ENCODE measurements around the gene FAM216B. TPM values are rescaled to one million over a fixed set of nuclear protein-coding genes. Genes with fewer than 3 reads are reported as not detected.

Gene FAM216B
- polyA plus RNA-seq, 1 of the 3 experiments (the other 2 are of a cell fraction) = not detected

- TF ChIP-seq, protein P1, sequence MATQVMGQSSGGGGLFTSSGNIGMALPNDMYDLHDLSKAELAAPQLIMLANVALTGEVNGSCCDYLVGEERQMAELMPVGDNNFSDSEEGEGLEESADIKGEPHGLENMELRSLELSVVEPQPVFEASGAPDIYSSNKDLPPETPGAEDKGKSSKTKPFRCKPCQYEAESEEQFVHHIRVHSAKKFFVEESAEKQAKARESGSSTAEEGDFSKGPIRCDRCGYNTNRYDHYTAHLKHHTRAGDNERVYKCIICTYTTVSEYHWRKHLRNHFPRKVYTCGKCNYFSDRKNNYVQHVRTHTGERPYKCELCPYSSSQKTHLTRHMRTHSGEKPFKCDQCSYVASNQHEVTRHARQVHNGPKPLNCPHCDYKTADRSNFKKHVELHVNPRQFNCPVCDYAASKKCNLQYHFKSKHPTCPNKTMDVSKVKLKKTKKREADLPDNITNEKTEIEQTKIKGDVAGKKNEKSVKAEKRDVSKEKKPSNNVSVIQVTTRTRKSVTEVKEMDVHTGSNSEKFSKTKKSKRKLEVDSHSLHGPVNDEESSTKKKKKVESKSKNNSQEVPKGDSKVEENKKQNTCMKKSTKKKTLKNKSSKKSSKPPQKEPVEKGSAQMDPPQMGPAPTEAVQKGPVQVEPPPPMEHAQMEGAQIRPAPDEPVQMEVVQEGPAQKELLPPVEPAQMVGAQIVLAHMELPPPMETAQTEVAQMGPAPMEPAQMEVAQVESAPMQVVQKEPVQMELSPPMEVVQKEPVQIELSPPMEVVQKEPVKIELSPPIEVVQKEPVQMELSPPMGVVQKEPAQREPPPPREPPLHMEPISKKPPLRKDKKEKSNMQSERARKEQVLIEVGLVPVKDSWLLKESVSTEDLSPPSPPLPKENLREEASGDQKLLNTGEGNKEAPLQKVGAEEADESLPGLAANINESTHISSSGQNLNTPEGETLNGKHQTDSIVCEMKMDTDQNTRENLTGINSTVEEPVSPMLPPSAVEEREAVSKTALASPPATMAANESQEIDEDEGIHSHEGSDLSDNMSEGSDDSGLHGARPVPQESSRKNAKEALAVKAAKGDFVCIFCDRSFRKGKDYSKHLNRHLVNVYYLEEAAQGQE (IDR thresholded peaks at IDR 0.05; ENCODE audit: low read depth, low read length) = no peak
- TF ChIP-seq ELF1 (IDR thresholded peaks at IDR 0.05) (no peak), TCF12 (IDR thresholded peaks at IDR 0.05) (no peak)
These were observed 30.6 kb upstream of the FAM216B start (continued) for GRCh38 chr13:42750794-42751193.

DNA sequence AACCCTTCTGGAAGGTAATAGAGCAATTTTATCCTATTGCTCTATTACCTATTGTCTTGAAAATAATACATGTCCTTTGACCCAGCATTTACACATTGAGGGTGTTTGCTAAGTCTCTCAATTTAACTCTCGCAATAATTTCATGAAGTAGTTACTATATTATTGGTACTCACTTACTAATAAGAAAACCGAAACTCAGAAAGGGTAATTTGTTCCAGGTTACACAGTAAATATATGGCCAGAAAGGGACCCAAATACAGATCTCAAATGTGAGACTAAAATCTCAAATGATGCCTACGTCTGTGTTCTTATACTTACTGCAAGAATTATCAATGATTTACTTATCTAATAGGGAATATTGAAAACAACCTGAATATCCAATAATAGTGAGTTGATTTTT, 29.7 kb upstream of the FAM216B start:
- Histone ChIP-seq H3K27ac (ENCODE audit: low read depth in 2 of 2, low read length in 1 of 2) (no peak overlapping the region), H2AFZ (ENCODE audit: low read depth) (no peak overlapping the region), H3K27me3 (ENCODE audit: insufficient read depth) (no peaks in the 10 kb centered on the region), H3K9me3 (no peaks in the 10 kb centered on the region), H3K4me3 (ENCODE audit: low read depth in 2 of 2, low read length in 1 of 2) (no peak overlapping the region), H3K79me2 (ENCODE audit: insufficient read depth) (no peaks in the 10 kb centered on the region), H4K20me1 (ENCODE audit: insufficient read depth) (no peaks in the 10 kb centered on the region), H3K9ac (no peak overlapping the region), H3K4me1 (ENCODE audit: control insufficient read depth in 1 of 2, insufficient read depth in 2 of 2, low read depth in 1 of 2, low read length in 1 of 2) (peaks cover 0 to 8% of the 10 kb centered on the region in 2 experiments; a peak in 1 of 4 replicates), H3K36me3 (replicated peaks in 1 of 2; ENCODE audit: control insufficient read depth in 1 of 2, insufficient read depth in 2 of 2, low read length in 1 of 2) (no peaks in the 10 kb centered on the region), H3K9me2 (no peaks in the 10 kb centered on the region), H3K4me2 (no peak overlapping the region), H3F3A (replicated peaks; ENCODE audit: insufficient read depth) (no peaks in the 10 kb centered on the region)
- TF ChIP-seq, protein P2, sequence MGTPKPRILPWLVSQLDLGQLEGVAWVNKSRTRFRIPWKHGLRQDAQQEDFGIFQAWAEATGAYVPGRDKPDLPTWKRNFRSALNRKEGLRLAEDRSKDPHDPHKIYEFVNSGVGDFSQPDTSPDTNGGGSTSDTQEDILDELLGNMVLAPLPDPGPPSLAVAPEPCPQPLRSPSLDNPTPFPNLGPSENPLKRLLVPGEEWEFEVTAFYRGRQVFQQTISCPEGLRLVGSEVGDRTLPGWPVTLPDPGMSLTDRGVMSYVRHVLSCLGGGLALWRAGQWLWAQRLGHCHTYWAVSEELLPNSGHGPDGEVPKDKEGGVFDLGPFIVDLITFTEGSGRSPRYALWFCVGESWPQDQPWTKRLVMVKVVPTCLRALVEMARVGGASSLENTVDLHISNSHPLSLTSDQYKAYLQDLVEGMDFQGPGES (IDR thresholded peaks at IDR 0.05; ENCODE audit: low read depth, low read length) = no peak
- TF ChIP-seq, protein P3, sequence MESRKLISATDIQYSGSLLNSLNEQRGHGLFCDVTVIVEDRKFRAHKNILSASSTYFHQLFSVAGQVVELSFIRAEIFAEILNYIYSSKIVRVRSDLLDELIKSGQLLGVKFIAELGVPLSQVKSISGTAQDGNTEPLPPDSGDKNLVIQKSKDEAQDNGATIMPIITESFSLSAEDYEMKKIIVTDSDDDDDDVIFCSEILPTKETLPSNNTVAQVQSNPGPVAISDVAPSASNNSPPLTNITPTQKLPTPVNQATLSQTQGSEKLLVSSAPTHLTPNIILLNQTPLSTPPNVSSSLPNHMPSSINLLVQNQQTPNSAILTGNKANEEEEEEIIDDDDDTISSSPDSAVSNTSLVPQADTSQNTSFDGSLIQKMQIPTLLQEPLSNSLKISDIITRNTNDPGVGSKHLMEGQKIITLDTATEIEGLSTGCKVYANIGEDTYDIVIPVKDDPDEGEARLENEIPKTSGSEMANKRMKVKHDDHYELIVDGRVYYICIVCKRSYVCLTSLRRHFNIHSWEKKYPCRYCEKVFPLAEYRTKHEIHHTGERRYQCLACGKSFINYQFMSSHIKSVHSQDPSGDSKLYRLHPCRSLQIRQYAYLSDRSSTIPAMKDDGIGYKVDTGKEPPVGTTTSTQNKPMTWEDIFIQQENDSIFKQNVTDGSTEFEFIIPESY (IDR thresholded peaks at IDR 0.05; ENCODE audit: borderline replicate concordance, low read depth) = no peak
- TF ChIP-seq USF1 (IDR thresholded peaks at IDR 0.05; ENCODE audit: borderline replicate concordance, low read depth) = no peak
- TF ChIP-seq USF2 (IDR thresholded peaks at IDR 0.05; ENCODE audit: borderline replicate concordance, low read depth, low read length) = no peak
- no peak for TF ChIP-seq CHD2 (IDR thresholded peaks at IDR 0.05; ENCODE audit: low read length, partially characterized antibody)
- TF ChIP-seq TEAD4 (IDR thresholded peaks at IDR 0.05; ENCODE audit: borderline replicate concordance, insufficient read depth) = no peak
- no peak for TF ChIP-seq FOXJ3 (CRISPR knock-in tag; IDR thresholded peaks at IDR 0.05)
- no peak for TF ChIP-seq RAD21 (IDR thresholded peaks at IDR 0.05; ENCODE audit: low read length)
- TF ChIP-seq NRF1 (IDR thresholded peaks at IDR 0.05; ENCODE audit: low read depth, low read length) = no peak
- TF ChIP-seq MXI1 (IDR thresholded peaks at IDR 0.05; ENCODE audit: low read depth, low read length) = no peak
- no peak for TF ChIP-seq TAF1 (IDR thresholded peaks at IDR 0.05; ENCODE audit: borderline replicate concordance, low read depth, low read length)
- ChIA-PET POLR2A (no interaction called here), CTCF (no interaction called here)
- no peak for DNase-seq
- 80% methylated on average over 3 of the region's 3 CpGs for WGBS (ENCODE audit: low lambda C conversion rate)
